ENCODE measurements around the gene BAIAP2.

BAIAP2 gene

DNA sequence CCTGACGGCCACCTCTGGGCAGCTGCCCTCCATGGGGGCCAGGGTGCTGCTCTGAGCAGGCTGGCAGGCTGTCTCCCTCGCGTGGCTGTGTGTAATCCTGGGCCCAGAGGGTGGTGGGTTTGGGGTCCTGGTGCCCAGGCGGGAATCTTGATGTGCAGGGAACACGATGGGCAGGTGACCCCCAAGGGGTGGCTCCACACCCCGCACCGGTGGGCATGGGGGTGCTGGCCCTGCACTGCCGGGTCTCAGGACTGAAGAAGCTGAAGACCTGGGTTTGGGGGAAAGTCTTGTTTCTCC is 34.7 kb upstream of the BAIAP2 start:
- H3K4me3 ChIP-seq (ENCODE audit: low read length), result no peak overlapping the region
- no peaks in the 10 kb centered on the region for H3K9me3 ChIP-seq (replicated peaks; ENCODE audit: insufficient read depth, low read length)
- TF ChIP-seq EZH2phosphoT487 (IDR thresholded peaks at IDR 0.05; ENCODE audit: low read length), result no peak
- TF ChIP-seq, protein P1, sequence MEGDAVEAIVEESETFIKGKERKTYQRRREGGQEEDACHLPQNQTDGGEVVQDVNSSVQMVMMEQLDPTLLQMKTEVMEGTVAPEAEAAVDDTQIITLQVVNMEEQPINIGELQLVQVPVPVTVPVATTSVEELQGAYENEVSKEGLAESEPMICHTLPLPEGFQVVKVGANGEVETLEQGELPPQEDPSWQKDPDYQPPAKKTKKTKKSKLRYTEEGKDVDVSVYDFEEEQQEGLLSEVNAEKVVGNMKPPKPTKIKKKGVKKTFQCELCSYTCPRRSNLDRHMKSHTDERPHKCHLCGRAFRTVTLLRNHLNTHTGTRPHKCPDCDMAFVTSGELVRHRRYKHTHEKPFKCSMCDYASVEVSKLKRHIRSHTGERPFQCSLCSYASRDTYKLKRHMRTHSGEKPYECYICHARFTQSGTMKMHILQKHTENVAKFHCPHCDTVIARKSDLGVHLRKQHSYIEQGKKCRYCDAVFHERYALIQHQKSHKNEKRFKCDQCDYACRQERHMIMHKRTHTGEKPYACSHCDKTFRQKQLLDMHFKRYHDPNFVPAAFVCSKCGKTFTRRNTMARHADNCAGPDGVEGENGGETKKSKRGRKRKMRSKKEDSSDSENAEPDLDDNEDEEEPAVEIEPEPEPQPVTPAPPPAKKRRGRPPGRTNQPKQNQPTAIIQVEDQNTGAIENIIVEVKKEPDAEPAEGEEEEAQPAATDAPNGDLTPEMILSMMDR (IDR thresholded peaks at IDR 0.05; ENCODE audit: low read length), result no peak
- TF ChIP-seq EZH2 (optimal IDR thresholded peaks at IDR 0.05; ENCODE audit: low read depth, low read length), result no peak
- no peaks in the 10 kb centered on the region; the same call in 1 of the 2 replicates for H3K36me3 ChIP-seq (replicated peaks; ENCODE audit: insufficient read depth, low read length)
- H3K4me1 ChIP-seq (ENCODE audit: low read length), result no peaks in the 10 kb centered on the region
- H3K79me2 ChIP-seq (ENCODE audit: low read length), result no peaks in the 10 kb centered on the region
- peaks cover 15% of the 10 kb centered on the region for H3K27me3 ChIP-seq (replicated peaks; ENCODE audit: insufficient read depth, low read length)
- no peaks in the 10 kb centered on the region; the same call in 1 of the 2 replicates for H3F3A ChIP-seq (ENCODE audit: insufficient read depth, low read length)
- no peak overlapping the region for H3K9ac ChIP-seq (ENCODE audit: low read length)
- no peak overlapping the region for H2AFZ ChIP-seq (ENCODE audit: low read length)
- DNase-seq, result no peak
- no peaks in the 10 kb centered on the region for H4K20me1 ChIP-seq (ENCODE audit: insufficient read depth, low read length)
- no peak overlapping the region for H3K27ac ChIP-seq (ENCODE audit: low read length)
- no peaks in the 10 kb centered on the region for H3K9me2 ChIP-seq (replicated peaks; ENCODE audit: insufficient read depth, low read length)
- H3K4me2 ChIP-seq (ENCODE audit: low read depth, low read length), result no peak overlapping the region

DNA sequence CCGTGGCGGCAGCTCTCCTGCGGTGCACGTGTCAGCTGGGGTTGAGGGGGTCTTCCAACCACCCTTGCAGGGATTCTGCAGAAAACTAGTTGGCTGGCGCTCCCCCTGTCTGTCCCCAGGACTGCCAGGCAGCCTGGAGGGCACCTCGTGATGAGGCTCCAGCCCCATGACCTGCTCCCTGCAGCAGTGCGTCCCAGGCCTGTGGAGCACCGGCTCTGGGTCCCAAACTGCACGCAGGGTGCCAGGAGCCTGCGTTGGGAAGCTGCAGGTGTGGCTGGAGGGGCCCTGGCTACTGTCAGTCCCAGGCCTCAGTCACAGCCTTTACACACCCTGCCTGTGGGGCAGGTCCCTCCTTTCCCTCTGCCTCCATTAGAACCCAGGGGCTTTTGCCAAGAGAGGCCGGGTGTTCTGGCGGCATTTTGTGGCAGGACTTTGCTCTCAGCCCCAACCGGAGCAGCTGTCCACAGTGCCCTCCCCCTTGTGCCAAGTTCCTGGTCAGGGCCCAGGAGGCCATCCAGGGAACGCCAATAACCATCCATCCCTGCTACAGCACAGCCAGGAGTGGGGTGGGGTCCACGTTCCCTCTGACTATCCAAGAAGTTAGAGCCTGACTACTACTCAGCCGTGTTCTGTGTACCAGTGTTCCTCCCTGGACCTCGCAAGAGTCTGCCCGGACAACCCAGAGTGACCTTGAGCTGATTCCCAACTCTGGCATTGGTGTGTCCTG is 34.2 kb upstream of the BAIAP2 start:
- no peak for TF ChIP-seq EZH2 (optimal IDR thresholded peaks at IDR 0.05; ENCODE audit: low read depth, low read length)
- TF ChIP-seq EZH2phosphoT487 (IDR thresholded peaks at IDR 0.05; ENCODE audit: low read length), result no peak
- TF ChIP-seq, protein P1 (IDR thresholded peaks at IDR 0.05; ENCODE audit: low read length), result no peak
- H3K36me3 ChIP-seq (replicated peaks; ENCODE audit: insufficient read depth, low read length), result no peaks in the 10 kb centered on the region; the same call in 1 of the 2 replicates
- H3K9me3 ChIP-seq (replicated peaks; ENCODE audit: insufficient read depth, low read length), result no peaks in the 10 kb centered on the region
- H3F3A ChIP-seq (ENCODE audit: insufficient read depth, low read length), result no peaks in the 10 kb centered on the region; the same call in 1 of the 2 replicates
- no peak overlapping the region for H2AFZ ChIP-seq (ENCODE audit: low read length)
- no peak overlapping the region for H3K4me3 ChIP-seq (ENCODE audit: low read length)
- peaks cover 15% of the 10 kb centered on the region for H3K27me3 ChIP-seq (replicated peaks; ENCODE audit: insufficient read depth, low read length)
- H3K4me2 ChIP-seq (ENCODE audit: low read depth, low read length), result no peak overlapping the region
- no peaks in the 10 kb centered on the region for H3K4me1 ChIP-seq (ENCODE audit: low read length)
- H3K27ac ChIP-seq (ENCODE audit: low read length), result no peak overlapping the region
- H3K79me2 ChIP-seq (ENCODE audit: low read length), result no peaks in the 10 kb centered on the region
- no peak for DNase-seq
- no peaks in the 10 kb centered on the region for H4K20me1 ChIP-seq (ENCODE audit: insufficient read depth, low read length)
- no peak overlapping the region for H3K9ac ChIP-seq (ENCODE audit: low read length)
- H3K9me2 ChIP-seq (replicated peaks; ENCODE audit: insufficient read depth, low read length), result no peaks in the 10 kb centered on the region

DNA sequence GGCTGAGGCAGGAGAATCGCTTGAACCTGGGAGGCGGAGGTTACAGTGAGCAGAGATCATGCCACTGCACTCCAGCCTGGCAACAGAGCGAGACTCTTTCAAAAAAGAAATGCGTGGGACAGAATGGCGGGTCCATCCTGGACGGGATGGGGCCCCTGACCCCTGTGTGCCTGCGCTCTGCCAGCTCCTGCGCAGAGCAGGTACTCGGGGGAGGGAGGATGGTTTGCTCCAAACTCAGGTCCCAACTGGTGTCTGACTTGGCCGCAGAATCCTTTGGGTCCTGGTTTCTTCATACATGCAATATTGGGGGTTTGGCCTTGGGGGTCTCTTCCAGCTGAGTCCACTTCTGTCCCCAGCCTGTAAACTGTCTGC is 33.0 kb upstream of the BAIAP2 start:
- Histone ChIP-seq H3K9me2 (replicated peaks; ENCODE audit: insufficient read depth, low read length) (no peaks in the 10 kb centered on the region), H3K79me2 (ENCODE audit: low read length) (no peaks in the 10 kb centered on the region), H3K27me3 (replicated peaks; ENCODE audit: insufficient read depth, low read length) (peaks cover 21% of the 10 kb centered on the region), H3K27ac (ENCODE audit: low read length) (no peak overlapping the region), H3K36me3 (replicated peaks; ENCODE audit: insufficient read depth, low read length) (no peaks in the 10 kb centered on the region), H3K9ac (ENCODE audit: low read length) (no peak overlapping the region), H2AFZ (ENCODE audit: low read length) (no peak overlapping the region), H3K4me1 (ENCODE audit: low read length) (no peaks in the 10 kb centered on the region), H3K9me3 (replicated peaks; ENCODE audit: insufficient read depth, low read length) (no peaks in the 10 kb centered on the region), H3K4me3 (ENCODE audit: low read length) (no peak overlapping the region), H3F3A (ENCODE audit: insufficient read depth, low read length) (no peaks in the 10 kb centered on the region; the same call in 1 of the 2 replicates), H3K4me2 (ENCODE audit: low read depth, low read length) (no peak overlapping the region), H4K20me1 (ENCODE audit: insufficient read depth, low read length) (no peaks in the 10 kb centered on the region)
- TF ChIP-seq EZH2phosphoT487 (IDR thresholded peaks at IDR 0.05; ENCODE audit: low read length) (no peak), EZH2 (optimal IDR thresholded peaks at IDR 0.05; ENCODE audit: low read depth, low read length) (no peak)
- TF ChIP-seq, protein P1 (IDR thresholded peaks at IDR 0.05; ENCODE audit: low read length), result no peak
- no peak for DNase-seq
